HG02623 (cell line): ENCODE results near the gene FBXL7.

ENCODE experiments used
- ATAC-seq: cut with Tn5 transposase; IDR thresholded peaks from one replicate; pipeline ENCODE4 v1.9.1; 2021; ENCODE audit warnings: moderate library complexity; ENCODE audit not compliant: unreplicated experiment

FBXL7 gene

DNA sequence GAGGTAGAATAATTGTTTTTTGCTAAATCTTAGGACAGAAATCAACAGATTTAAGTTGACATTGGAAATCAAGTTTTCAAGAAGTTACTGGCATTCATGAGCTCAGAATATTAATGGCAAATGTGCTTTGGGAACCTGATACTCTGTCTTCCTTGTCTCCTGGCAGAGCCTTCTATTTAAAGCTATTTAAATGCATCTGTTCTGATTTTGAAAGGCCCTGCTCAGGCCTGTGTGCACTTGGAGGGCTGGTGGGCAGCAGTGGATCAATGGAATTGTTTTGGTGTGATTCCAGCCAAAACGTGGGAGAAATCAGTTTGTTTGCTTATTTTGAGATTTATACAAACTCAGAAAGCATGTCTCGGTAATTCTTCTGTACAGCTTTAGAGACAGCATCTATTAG, 38.5 kb downstream of the FBXL7 start:
- ATAC-seq: no peak

DNA sequence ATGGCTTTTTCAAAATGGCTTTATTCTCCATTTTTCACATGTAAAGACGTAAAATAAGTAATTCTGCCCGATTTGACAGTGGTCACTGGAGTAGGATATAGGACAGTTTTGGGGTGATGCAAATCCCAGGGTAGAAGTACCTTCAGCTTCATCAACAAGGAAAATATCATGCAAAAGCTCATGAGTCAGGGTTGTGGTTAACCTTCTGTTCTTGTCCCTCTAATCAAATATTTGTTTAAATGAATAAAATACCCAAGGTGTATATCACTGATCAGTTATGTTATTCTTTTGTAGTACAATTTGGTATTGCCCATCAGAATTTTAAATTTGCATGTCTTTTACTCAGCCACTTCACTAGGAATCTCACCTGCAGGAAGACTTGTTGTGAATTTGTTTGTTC, 40.0 kb downstream of the FBXL7 start:
- ATAC-seq: no peak

DNA sequence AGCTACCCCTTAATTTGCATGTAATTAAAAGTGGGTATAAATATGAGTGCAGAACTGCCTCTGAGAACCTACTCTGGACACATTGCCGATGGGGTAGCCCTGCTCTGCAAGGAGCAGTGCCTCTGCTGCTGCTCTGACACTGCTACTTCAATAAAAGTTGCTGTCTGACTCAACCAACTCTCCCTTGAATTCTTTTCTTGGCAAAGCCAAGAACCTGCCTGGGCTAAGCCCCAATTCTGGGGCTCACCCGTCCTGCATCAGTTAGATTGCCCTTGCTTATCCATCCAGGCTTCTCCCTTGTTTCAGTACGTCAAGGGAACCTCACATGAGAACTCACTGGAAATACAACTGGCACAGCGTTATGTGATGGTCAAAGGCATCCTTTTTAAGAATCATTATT, 44.1 kb downstream of the FBXL7 start:
- no peak for ATAC-seq

DNA sequence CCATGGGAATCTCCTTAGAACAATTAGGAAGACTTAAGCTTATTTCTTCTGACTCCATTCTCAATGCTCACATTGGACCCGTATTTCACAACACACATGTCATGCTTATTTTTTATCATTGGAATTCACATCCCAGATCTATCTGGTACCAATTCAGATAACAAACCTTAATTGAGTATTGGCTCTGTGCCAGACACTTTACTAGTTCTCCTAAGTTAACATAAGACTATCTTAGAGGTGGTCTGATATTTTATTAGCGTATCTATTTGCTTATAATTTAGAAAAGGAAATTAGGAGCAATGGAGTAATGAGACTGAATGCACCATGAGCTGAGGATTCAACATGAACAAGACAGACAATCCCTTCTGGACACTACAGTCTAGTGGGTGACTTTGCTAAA, 45.1 kb downstream of the FBXL7 start:
- no peak for ATAC-seq

DNA sequence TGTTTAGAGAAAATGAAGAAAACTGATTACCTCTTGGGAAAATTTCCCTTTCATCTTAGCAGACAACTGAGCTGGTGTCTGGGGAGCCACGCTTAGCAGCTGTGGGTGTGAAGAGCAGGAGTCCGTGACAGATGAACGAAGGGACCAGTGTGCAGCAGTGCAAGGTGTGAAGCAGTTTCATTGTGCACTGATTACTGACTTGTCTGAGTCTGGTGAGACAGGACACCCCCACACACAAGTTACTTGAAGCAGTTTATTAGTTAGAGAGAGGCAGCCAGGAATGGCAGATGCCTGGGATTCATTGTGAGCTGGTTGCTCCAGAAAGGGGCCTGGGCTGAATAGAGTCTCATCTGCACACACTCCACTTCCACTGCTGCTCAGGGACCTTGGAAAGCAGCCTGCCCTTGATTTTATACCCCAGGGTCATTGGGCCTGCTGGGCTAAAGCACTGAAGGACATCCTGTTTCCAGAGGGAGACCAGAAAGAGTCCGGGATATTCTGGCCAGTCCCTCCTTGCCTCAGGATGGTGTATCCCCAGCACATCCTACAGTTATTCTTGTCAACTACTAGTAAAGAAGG, 47.4 kb downstream of the FBXL7 start:
- no peak for ATAC-seq

DNA sequence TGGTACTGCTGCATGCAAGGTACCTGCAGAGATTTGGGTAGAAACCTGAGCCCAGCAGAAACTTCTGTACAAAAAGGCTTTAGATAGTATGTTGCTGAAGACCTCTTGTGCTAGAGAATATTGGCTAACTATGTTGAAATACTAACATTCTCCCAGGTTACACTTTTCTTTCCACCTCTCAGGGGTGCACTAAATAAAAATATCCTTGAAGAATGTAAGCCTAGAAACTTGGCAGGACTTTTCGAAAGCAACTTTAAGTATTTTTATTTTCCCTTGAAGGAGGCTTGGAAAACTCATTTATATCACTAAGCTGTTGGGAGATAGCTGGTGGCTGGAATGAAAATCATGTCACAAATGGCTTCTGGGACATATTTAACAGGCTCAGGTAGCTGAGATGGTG, 50.0 kb downstream of the FBXL7 start:
- no peak for ATAC-seq

DNA sequence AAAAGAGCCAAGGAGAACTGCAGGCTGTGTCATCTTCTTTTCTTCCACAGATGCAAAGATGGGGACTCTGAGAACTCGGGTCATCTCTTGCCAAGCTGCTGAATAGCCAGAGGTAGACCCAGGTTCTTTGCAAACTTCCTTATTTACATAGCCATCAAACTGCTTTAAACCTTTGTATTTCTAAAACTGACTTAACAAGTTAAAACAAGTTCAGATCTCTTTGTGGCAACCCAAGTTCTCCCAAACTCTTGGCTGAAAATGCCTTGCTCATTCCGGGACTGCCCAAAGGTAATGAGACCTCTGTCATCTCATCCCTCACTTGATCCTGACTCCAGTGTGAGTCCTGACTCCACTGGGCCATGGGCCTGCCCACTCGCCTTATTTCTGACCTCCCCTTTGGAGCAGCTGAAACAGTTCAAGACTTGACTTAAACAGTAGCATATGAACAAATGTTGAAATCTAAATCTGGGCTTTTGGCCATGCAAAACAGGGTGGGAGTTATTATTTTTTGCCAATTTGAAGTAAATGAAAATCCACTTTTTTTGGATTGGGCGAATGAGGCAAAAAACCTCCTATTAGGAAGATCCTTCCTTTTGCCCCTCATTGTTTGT, 50.6 kb downstream of the FBXL7 start:
- ATAC-seq: no peak

DNA sequence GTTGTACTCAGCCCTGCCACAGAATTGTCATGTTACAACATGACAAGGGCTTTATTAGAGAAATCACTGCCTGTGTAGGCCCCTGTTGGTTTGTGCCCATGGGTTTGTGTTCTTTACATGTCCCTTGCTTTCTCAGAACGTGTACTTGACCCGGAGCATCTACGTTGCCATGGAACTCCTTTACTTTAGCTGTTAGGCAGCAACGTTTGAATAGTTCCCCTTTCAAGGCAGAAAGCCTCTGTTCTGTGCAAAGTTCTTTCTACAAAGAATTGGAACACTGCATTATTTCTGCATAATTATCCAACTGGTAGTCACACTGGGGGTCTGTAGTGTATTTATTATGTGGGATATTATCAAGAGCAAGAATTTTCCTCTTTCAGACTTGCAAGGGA, 51.1 kb downstream of the FBXL7 start:
- no peak for ATAC-seq

DNA sequence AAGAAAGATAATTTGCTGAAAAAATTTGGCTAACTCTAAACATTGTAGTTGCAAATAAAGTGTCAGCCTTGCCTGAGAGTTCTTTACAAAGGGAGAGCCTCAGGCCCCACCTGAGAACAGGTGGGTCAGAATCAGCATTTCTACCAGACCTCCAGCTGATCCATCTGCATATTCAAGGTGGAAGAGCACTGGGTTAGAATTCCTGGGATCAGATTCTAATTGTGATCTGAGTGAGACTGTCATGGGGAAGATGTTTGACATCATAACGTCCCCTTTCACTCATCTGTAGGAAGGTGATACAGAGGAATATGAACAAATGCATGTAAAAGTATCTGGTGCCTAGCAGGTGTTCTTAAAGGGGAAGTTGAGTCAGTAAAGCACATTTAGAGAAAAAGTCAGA, 54.6 kb downstream of the FBXL7 start:
- no peak for ATAC-seq

DNA sequence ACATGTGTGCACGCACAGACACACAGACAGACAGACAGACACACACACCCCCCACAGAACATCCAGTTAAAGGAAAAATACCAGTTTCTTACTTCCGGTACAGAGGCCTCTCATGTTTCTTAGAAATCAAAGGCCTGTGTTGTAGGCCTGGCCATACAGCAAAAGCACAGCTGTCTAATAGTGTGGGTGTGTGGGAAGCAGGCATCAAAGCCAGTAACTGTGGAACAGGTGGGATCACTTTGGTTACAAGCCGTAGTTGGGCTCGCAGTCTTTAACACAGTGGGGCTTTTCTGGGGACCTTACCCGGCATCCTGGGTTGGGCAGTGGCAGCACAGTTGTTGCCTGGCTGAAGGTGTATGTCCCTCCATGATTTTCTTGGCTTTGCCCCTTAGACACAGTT, 55.2 kb downstream of the FBXL7 start:
- no peak for ATAC-seq

DNA sequence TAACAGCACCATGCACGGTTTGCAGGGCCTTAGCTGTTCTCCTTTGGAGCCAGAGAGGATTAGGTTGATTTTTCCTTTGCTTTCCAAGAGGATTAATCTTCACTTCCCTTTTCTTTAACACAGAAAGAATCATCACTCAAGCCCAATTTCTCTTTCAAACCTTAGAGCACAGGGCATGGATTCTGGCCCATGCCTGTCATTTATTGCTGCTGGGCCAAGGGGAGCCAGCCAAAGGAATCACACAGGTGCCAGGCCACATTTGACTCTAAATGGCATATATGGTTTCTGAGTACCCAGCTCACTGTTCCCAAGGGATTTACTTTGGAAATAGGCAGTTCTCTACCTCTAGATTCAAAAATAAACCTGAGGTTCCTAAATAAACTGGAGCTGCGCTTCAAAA, 58.3 kb downstream of the FBXL7 start:
- no peak for ATAC-seq

DNA sequence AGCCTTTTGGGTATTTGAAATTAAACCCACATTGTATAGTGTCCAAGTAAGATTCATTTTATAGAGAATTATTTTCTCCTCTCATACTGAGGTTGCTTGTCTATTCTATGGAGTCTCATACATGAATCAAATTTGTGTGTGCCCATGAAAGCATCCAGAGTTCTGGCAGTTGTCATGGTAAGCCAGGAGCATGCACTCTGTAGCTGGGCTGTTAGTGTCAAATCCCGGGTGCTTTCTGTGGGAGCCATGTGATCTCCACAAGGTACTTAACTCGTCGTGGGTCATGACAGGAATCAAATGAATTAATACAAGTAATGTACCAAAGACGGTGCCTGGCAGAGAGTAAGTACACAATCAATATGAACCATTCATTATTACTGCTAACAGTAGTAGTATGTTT, 58.7 kb downstream of the FBXL7 start:
- no peak for ATAC-seq

DNA sequence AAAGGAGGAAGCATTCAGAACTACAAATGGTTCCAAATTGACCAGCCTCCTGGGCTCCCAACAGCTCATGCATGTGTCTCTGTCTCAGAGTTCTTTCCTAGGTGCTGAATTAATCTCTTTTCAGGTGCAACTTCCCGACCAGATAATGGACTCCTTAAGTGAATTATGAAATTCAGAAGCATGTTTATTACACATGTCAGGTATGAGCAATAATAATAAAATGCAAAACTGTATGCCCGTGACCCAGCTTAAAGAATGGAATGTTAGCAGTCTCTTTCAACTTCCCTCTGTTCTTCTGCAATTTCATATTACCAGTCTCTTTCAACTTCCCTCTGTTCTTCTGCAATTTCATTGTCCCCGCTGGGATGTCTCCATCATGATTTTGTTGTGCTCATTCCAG, 60.4 kb downstream of the FBXL7 start:
- no peak for ATAC-seq

DNA sequence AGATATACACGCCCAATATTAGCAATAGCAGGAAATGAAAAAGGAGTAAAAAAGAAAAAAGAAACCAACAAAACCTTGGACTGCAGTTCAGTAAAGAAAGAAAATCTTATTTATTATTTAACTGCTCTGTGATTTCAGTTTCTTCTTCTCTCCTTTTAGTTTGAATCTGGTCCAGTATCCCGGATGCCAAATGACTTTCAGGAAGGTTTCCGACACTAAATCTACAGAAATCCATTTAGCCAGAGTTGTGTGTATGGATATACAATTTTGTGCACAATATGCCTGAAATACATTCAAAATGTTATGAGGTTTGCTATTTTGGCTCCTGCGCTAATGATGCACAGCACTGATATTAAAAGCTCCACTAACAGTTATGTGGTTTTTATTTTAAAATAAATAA, 64.5 kb downstream of the FBXL7 start:
- no peak for ATAC-seq

DNA sequence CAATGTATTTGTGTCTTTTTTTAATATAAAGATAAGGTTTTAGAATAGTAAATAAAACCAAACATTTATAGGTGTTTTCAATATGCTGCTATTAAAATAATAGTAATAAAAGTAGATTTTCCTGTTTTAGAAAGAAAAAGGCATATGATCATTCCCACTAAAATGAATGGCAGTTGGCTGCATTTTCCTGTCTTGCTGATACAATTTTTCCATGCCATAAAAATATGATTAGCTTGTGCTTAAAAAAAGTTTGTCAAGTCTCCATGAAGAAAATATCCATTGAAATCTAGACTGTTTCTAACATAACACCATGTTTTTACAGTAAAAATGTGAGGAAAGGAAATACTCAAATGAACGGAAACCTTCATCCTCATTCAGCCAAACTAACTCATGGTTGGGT, 65.0 kb downstream of the FBXL7 start:
- no peak for ATAC-seq

DNA sequence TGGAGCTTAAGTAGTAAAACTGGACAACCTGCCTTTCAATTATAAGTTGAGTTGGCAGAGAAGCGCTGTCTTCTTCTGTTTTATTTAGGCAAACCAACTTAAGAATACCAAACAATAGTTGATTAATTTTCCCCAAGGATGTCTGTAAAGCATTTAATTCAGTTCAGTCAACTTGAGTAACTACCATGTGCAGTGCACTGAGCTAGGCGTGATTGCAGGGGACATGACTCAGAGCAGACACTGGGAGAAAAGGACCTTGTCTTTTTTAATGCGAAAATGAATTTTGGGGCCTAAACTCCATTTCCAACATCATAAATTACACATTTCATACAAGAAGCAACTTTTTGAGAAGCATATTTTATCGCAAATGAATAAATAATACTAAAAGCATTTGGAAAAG, 66.3 kb downstream of the FBXL7 start:
- ATAC-seq: no peak

DNA sequence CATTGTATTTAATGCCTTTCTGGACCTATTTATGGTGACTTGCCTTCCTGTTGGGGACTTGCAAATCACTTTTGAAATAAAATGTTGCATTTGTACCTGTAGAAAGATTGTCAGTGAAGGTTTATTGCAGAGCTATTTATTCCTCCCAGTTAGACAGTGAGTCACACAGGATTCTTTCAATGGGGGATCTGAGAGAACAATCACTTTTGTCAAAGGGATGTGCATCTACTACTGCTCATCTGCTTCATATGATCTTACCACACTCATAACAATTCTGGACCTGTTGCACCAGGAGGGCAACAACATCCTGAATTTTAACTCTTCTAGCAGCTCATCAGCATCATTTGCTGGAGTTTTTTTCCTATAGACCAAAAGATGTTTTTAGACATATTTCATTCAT, 66.8 kb downstream of the FBXL7 start:
- ATAC-seq: no peak

DNA sequence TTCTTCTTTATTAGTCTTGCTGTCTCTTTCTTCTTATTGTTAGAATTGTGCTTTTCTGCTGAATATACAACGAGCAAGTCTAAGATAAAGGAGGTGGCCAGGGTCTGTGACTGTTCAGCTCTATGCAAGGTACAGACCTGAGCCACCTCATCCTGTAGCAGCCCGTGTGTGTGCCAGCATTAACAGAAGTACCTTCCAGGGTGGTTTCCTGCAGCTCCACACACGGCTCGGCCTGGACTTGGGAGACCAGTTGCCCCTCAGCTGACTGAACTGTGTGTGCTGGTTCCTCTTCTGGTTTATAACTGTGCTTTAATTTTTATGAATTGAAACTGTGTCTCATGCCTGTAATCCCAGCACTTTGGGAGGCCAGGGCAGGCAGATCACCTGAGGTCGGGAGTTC, 70.5 kb downstream of the FBXL7 start:
- no peak for ATAC-seq

DNA sequence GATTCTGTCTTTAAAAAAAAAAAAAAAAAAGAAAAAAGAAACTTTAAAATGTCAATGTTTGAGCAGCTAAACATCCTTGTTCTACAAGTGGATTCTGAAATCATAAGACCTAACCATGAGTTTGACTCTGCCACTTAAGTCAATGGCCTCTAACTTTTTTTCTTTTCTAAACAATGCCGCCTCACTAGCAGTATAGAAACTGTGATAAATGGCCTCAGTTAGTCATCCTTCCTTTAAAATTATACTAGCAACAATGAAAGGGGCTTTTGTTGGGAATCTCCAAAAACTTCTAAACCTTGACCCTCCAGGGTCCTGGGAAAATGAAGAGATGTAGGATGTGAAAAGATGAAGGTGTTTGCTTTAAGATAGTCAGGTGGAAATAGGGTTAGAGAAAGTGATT, 71.1 kb downstream of the FBXL7 start:
- ATAC-seq: no peak

DNA sequence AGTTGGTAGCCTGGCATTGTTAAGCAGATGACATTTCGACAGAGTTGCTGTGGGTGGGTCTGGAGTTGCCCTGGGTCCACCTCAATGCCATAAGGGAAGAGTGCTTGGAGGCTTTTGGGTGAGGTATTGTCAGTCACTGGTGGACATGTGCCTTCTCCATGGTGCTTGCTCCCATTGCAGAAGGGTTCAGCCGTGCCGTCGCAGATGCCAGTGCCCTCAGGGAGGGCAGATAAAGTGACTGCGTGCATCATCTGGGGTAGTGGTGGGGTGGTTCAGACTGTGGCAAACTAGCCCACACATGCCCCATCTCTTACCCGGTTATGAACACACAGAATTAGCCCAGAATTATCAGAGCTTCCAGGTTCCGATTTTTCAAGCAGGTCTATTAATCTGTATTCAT, 71.6 kb downstream of the FBXL7 start:
- ATAC-seq: no peak

DNA sequence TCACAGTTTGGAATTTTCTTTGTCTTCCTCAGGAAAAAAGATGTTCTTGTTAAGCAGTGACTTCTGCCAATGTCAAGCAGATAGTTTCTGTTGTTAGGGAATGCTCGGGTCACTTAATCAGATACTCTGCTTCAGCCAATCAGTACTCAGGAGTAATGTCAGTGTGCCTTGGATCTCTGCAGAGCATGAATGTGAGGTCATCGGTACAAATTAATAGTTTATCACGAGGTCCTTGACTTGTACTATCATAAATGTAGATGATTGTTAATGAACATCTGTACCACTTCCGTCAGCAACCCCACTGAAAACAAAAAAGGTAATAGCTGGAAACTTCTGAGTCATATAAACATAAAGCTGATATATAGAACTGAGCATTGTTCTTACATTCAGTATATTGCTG, 73.6 kb downstream of the FBXL7 start:
- no peak for ATAC-seq

DNA sequence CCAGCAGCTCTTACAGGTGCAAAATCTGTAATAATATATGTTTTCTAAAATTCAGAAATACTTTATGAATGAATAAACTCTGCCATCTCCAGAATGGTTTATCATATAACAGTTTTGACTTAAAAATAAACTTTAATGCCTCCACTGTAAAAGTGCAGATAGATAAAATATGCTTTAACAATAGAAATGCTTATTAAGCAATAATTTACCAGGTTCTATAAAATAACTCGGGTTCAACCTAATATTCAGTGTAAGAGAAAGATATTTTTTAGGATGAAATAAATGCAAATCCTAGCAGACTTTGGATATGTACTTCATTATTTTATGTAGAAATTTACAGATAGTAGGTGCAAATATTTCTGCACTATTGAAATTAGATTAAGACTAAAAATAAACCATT, 74.1 kb downstream of the FBXL7 start:
- ATAC-seq: no peak

DNA sequence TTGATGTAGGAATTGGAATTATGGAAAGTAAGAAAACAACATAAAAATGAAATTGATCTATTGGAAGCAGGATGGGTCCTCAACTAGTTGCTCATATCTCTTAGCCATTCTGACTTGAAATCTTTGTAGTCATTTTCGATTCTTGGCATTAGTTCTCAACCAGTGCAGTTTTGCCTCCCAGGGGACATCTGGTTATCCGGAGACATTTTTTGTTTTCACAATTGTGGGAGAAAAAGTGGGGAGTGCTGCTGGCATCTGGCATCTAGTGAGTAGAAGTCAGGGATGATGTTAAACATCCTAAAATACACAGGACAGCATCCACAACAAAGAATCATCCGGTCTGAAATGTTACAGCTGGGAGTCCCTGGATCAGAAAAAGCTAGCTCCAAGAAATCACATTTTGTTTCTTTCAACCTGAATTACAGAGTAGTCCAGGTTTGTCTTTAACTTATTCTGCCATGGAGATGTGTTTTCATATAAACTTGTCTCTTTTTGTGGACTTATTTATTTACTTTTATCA, 74.9 kb downstream of the FBXL7 start:
- no peak for ATAC-seq
